A673 (cell line): ENCODE measurements around the gene INO80B.
"Not testable (repeated sequence)": the region's sequence is repeated elsewhere in the genome, so short reads cannot be mapped to it uniquely, and the experiment has no call there.

Experiments used
- CTCF ChIP-seq: fragments of 300-800, 200-600 bp; sonication (generic); conservative IDR thresholded peaks from 2 replicates; pipeline ENCODE4 v1.5.1; 2017; ENCODE audit warnings: low read depth, mild to moderate bottlenecking, antibody characterized with exemption, low read length, moderate library complexity, mixed read lengths
- EZH2 ChIP-seq: fragments of 200-600 bp; sonication (generic); IDR thresholded peaks from 2 replicates; pipeline ENCODE4 v1.6.1; 2017; ENCODE audit warnings: borderline replicate concordance, low read depth, mild to moderate bottlenecking, mixed read lengths, antibody characterized with exemption, low read length; ENCODE audit not compliant: poor library complexity, severe bottlenecking

- TF ChIP-seq EZH2, CTCF: not testable (repeated sequence)
Measured at GRCh38 chr2:74470742-74471141, 15.9 kb downstream of the INO80B start.
